ENCODE data around the gene SKIC3. TPM values are rescaled to one million over a fixed set of nuclear protein-coding genes. Genes with fewer than 3 reads are reported as not detected.
A peak's percentile ranks its signal among the peaks of the same experiment; 100 is the strongest.

SKIC3 gene
- total RNA-seq, 1 experiment from 2014 or later: 78.4 TPM

GRCh38 chr5:95562282-95562681, 7.5 kb upstream of the SKIC3 start:
- Mint-ChIP-seq H3K4me1 (ENCODE audit: low read depth, unreplicated experiment) (peaks cover 5% of the 10 kb centered on the region), H3K4me3 (ENCODE audit: unreplicated experiment) (no peak overlapping the region), H3K9me3 (ENCODE audit: unreplicated experiment) (no peaks in the 10 kb centered on the region), H3K27ac (ENCODE audit: unreplicated experiment) (no peak overlapping the region), H3K27me3 (ENCODE audit: insufficient read depth, unreplicated experiment) (no peaks in the 10 kb centered on the region), H3K36me3 (ENCODE audit: insufficient read depth, unreplicated experiment) (no peaks in the 10 kb centered on the region)
- peaks cover 6% of the 10 kb centered on the region; the same call in 1 of the 2 replicates for H3K4me1 ChIP-seq
- TF ChIP-seq CTCF (IDR thresholded peaks at IDR 0.05; ENCODE audit: insufficient read depth in 1 of 2, low read depth in 1 of 2, low read length in 1 of 2, severe bottlenecking in 1 of 2, unreplicated experiment in 1 of 2): no peak
- BruUV-seq (replicated peaks): no TSS peak
- no peak overlapping the region for H3K4me3 ChIP-seq (ENCODE audit: low read depth, low read length)
- CTCF ChIA-PET: no interaction called here
- DNase-seq: no peak
- H3K9me3 ChIP-seq: no peaks in the 10 kb centered on the region; the same call in 1 of the 2 replicates
- intact Hi-C loops (cut with micrococcal nuclease; ENCODE audit: unreplicated experiment): no loop called here
- no peaks in the 10 kb centered on the region for H3K36me3 ChIP-seq (ENCODE audit: control insufficient read depth, insufficient read depth, low read length)
- no peaks in the 10 kb centered on the region for H3K27me3 ChIP-seq (replicated peaks; ENCODE audit: control insufficient read depth, insufficient read depth, low read length)
- POLR2A ChIA-PET: no interaction called here

- ChIA-PET CTCF (no interaction called here), POLR2A (no interaction called here)
- H3K27me3 Mint-ChIP-seq (ENCODE audit: insufficient read depth, unreplicated experiment): no peaks in the 10 kb centered on the region
- Histone ChIP-seq H3K4me3 (ENCODE audit: low read depth, low read length) (no peak overlapping the region), H3K27me3 (replicated peaks; ENCODE audit: control insufficient read depth, insufficient read depth, low read length) (no peaks in the 10 kb centered on the region), H3K9me3 (no peaks in the 10 kb centered on the region; the same call in 1 of the 2 replicates), H3K4me1 (no peaks in the 10 kb centered on the region), H3K36me3 (ENCODE audit: control insufficient read depth, insufficient read depth, low read length) (no peaks in the 10 kb centered on the region)
- BruUV-seq (replicated peaks): no TSS peak
- H3K36me3 Mint-ChIP-seq (ENCODE audit: insufficient read depth, unreplicated experiment): peaks cover 8% of the 10 kb centered on the region
- TF ChIP-seq CTCF (IDR thresholded peaks at IDR 0.05; ENCODE audit: insufficient read depth in 1 of 2, low read depth in 1 of 2, low read length in 1 of 2, severe bottlenecking in 1 of 2, unreplicated experiment in 1 of 2): no peak
- no peak overlapping the region for H3K4me3 Mint-ChIP-seq (ENCODE audit: unreplicated experiment)
- intact Hi-C loops (cut with micrococcal nuclease; ENCODE audit: unreplicated experiment): loop anchor here (5.0 to 10.0 kb wide), 2 partner anchors 49 to 287 kb away; no protein-coding TSS in a partner anchor
- H3K9me3 Mint-ChIP-seq (ENCODE audit: unreplicated experiment): no peaks in the 10 kb centered on the region
- DNase-seq: no peak
- peaks cover 8% of the 10 kb centered on the region for H3K4me1 Mint-ChIP-seq (ENCODE audit: low read depth, unreplicated experiment)
- no peak overlapping the region for H3K27ac Mint-ChIP-seq (ENCODE audit: unreplicated experiment)
Observed at GRCh38 chr5:95557841-95558240, 3.1 kb upstream of the SKIC3 start.

- H3K36me3 ChIP-seq (ENCODE audit: control insufficient read depth, insufficient read depth, low read length): no peaks in the 10 kb centered on the region
- DNase-seq: no peak
- Mint-ChIP-seq H3K36me3 (ENCODE audit: insufficient read depth, unreplicated experiment) (peaks cover 18% of the 10 kb centered on the region), H3K9me3 (ENCODE audit: unreplicated experiment) (no peaks in the 10 kb centered on the region), H3K4me1 (ENCODE audit: low read depth, unreplicated experiment) (peaks cover 20% of the 10 kb centered on the region), H3K27ac (ENCODE audit: unreplicated experiment) (peak overlapping the region; percentile 86), H3K27me3 (ENCODE audit: insufficient read depth, unreplicated experiment) (no peaks in the 10 kb centered on the region), H3K4me3 (ENCODE audit: unreplicated experiment) (peak overlapping the region; percentile 83)
- peak overlapping the region; percentile 78 for H3K4me3 ChIP-seq (ENCODE audit: low read depth, low read length)
- ChIA-PET POLR2A (interaction anchor here (0.6 to 1.0 kb wide), 3 partner anchors 91 to 806 kb away, joined by 3 to 7 read pairs (median 4); partner anchors contain the start of gene RFESD), CTCF (interaction anchor here (1.0 kb wide), 1 partner anchor 587 kb away, joined by 3 read pairs; no protein-coding TSS in a partner anchor)
- TF ChIP-seq CTCF (IDR thresholded peaks at IDR 0.05; ENCODE audit: insufficient read depth in 1 of 2, low read depth in 1 of 2, low read length in 1 of 2, severe bottlenecking in 1 of 2, unreplicated experiment in 1 of 2): no peak
- no peaks in the 10 kb centered on the region for H3K4me1 ChIP-seq
- H3K27me3 ChIP-seq (replicated peaks; ENCODE audit: control insufficient read depth, insufficient read depth, low read length): no peaks in the 10 kb centered on the region
- H3K9me3 ChIP-seq: no peaks in the 10 kb centered on the region; the same call in 1 of the 2 replicates
- intact Hi-C loops (cut with micrococcal nuclease; ENCODE audit: unreplicated experiment): loop anchor here (1.0 to 10.0 kb wide), 3 partner anchors 52 to 289 kb away; partner anchors contain the start of gene GPR150
- BruUV-seq (replicated peaks): no TSS peak
Observed at GRCh38 chr5:95555553-95555952, 776 bp upstream of the SKIC3 start.

Measured in Caco-2 (cell line).